Measurements from ENCODE around the gene CAPN15. TPM values are rescaled to one million over a fixed set of nuclear protein-coding genes. Genes with fewer than 3 reads are reported as not detected.
A peak's percentile ranks its signal among the peaks of the same experiment; 100 is the strongest.

Gene CAPN15
- total RNA-seq, 1 donor from 2014 or later: 9.9 TPM

DNA sequence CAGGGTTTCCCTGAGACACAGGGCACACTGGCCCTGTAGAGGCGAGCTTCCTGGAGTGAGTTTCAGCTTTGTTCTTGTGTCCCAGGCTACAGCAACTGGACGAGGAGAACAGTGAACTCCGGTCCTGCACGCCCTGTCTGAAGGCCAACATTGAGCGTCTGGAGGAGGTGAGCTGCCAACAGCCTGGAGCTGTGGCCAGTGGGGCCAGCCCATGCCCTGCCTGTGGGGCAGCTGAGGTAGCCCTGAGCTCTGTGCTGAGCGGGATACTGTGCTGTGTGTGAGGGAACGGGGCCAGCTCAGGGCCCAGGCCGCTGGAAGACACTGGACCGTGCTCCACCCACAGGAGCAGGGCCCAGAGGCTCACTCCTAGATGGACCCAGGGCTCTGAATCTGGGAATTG, 8.7 kb upstream of the CAPN15 start:
- H3K27me3 ChIP-seq (ENCODE audit: control insufficient read depth in 3 of 3, insufficient read depth in 3 of 3, low read length in 3 of 3): no peaks in the 10 kb centered on the region
- no peak overlapping the region for H3K27ac ChIP-seq (ENCODE audit: low read depth, low read length)
- H3K36me3 ChIP-seq (ENCODE audit: control insufficient read depth in 3 of 3, insufficient read depth in 3 of 3, low read length in 3 of 3): peaks cover 37 to 45% (median 42%) of the 10 kb centered on the region in 3 donors
- H3K4me1 ChIP-seq (ENCODE audit: control insufficient read depth in 3 of 3, insufficient read depth in 3 of 3, low read length in 3 of 3): peaks cover 5 to 9% (median 6%) of the 10 kb centered on the region in 3 donors
- no peaks in the 10 kb centered on the region for H3K9me3 ChIP-seq (ENCODE audit: control insufficient read depth in 3 of 3, low read length in 3 of 3)
- H3K4me3 ChIP-seq (ENCODE audit: low read length in 3 of 3): no peak overlapping the region
- peak overlapping the region in 1 of 3 donors; percentile 50 for H3K9ac ChIP-seq (ENCODE audit: low read depth in 1 of 3, low read length in 3 of 3)

DNA sequence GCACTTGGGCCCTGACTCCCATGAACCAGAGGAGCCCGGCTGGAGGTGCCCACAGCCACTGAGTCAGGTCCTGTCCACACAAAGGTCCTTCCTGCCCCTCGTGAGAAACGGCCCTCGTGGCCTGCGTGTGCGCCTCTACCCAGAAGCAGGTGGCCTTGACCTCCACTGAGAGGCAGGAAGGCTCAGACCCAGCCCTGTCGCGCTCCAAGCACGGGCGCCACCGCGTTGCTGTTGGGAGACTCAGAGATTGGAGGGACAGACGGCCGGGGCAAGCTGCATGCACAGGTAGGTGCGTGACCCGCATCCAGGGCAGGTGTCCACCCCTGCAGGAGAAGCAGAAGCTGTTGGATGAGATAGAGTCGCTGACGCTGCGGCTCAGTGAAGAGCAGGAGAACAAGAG, 8.1 kb upstream of the CAPN15 start:
- Histone ChIP-seq H3K9me3 (ENCODE audit: control insufficient read depth in 3 of 3, low read length in 3 of 3) (no peaks in the 10 kb centered on the region), H3K27ac (ENCODE audit: low read depth, low read length) (no peak overlapping the region), H3K4me3 (ENCODE audit: low read length in 3 of 3) (no peak overlapping the region), H3K27me3 (ENCODE audit: control insufficient read depth in 3 of 3, insufficient read depth in 3 of 3, low read length in 3 of 3) (no peaks in the 10 kb centered on the region), H3K36me3 (ENCODE audit: control insufficient read depth in 3 of 3, insufficient read depth in 3 of 3, low read length in 3 of 3) (peaks cover 37 to 44% (median 40%) of the 10 kb centered on the region in 3 donors), H3K4me1 (ENCODE audit: control insufficient read depth in 3 of 3, insufficient read depth in 3 of 3, low read length in 3 of 3) (peaks cover 7 to 14% (median 10%) of the 10 kb centered on the region in 3 donors), H3K9ac (ENCODE audit: low read depth in 1 of 3, low read length in 3 of 3) (no peak overlapping the region)

DNA sequence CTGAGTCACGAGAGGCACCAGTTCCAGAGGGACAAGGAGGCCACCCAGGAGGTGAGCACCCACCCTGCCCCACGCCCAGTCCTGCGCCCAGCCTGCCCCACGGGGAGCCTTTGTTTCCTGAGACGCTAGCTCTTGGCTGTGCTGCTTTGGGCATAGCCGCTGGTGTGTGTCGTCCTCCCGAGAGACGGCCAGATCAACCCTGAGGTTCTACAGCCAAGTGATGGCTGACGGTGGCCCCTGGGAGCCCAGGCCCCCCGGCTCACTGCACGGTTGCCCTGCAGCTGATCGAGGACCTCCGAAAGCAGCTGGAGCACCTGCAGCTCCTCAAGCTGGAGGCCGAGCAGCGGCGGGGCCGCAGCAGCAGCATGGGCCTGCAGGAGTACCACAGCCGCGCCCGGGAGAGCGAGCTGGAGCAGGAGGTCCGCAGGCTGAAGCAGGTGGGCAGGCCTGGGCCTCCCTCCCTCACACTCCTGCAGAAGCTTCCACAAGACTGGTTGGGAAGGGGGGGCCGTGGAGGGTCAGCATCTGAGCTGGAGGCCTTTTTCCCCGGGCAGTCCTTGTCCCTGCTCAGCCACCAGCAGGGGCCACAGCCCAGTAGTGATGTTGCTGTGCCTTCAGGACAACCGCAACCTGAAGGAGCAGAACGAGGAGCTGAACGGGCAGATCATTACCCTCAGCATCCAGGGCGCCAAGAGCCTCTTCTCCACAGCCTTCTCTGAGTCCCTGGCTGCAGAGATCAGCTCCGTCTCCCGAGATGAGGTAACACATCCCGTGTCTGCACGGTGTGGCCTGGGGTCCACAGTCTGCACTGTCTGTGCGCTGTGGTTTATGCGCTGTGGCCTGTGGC, 7.4 kb upstream of the CAPN15 start:
- H3K27ac ChIP-seq (ENCODE audit: low read depth, low read length): no peak overlapping the region
- H3K4me3 ChIP-seq (ENCODE audit: low read length in 3 of 3): no peak overlapping the region
- H3K36me3 ChIP-seq (ENCODE audit: control insufficient read depth in 3 of 3, insufficient read depth in 3 of 3, low read length in 3 of 3): peaks cover 37 to 40% (median 40%) of the 10 kb centered on the region in 3 donors
- peaks cover 8 to 19% (median 10%) of the 10 kb centered on the region in 3 donors for H3K4me1 ChIP-seq (ENCODE audit: control insufficient read depth in 3 of 3, insufficient read depth in 3 of 3, low read length in 3 of 3)
- no peak overlapping the region for H3K9ac ChIP-seq (ENCODE audit: low read depth in 1 of 3, low read length in 3 of 3)
- H3K9me3 ChIP-seq (ENCODE audit: control insufficient read depth in 3 of 3, low read length in 3 of 3): no peaks in the 10 kb centered on the region
- no peaks in the 10 kb centered on the region for H3K27me3 ChIP-seq (ENCODE audit: control insufficient read depth in 3 of 3, insufficient read depth in 3 of 3, low read length in 3 of 3)

DNA sequence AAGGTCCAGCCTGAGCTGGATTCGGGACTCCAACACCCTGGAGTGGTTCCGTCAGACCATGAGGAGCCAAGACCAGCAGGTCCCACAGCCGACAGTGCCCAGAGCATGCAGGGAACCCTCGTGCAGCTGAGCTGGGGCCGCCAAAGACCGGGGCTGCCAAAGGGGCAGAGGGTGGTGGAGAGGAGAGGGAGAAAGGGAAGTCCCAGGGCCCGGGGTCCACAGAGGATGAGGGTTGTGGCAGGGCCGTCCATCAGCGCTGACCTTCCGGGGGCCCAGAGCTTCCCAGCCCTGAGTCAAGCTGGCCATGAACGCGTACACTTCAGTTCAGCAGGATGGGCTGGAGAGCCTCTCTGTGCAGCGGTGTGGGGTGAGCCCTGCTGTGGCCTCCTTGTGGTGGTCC, 6.7 kb upstream of the CAPN15 start:
- no peak overlapping the region for H3K27ac ChIP-seq (ENCODE audit: low read depth, low read length)
- H3K4me3 ChIP-seq (ENCODE audit: low read length in 3 of 3): no peak overlapping the region
- H3K27me3 ChIP-seq (ENCODE audit: control insufficient read depth in 3 of 3, insufficient read depth in 3 of 3, low read length in 3 of 3): no peaks in the 10 kb centered on the region
- peaks cover 30 to 34% (median 32%) of the 10 kb centered on the region in 3 donors for H3K36me3 ChIP-seq (ENCODE audit: control insufficient read depth in 3 of 3, insufficient read depth in 3 of 3, low read length in 3 of 3)
- peaks cover 14 to 26% (median 18%) of the 10 kb centered on the region in 3 donors for H3K4me1 ChIP-seq (ENCODE audit: control insufficient read depth in 3 of 3, insufficient read depth in 3 of 3, low read length in 3 of 3)
- H3K9me3 ChIP-seq (ENCODE audit: control insufficient read depth in 3 of 3, low read length in 3 of 3): no peaks in the 10 kb centered on the region
- no peak overlapping the region for H3K9ac ChIP-seq (ENCODE audit: low read depth in 1 of 3, low read length in 3 of 3)

DNA sequence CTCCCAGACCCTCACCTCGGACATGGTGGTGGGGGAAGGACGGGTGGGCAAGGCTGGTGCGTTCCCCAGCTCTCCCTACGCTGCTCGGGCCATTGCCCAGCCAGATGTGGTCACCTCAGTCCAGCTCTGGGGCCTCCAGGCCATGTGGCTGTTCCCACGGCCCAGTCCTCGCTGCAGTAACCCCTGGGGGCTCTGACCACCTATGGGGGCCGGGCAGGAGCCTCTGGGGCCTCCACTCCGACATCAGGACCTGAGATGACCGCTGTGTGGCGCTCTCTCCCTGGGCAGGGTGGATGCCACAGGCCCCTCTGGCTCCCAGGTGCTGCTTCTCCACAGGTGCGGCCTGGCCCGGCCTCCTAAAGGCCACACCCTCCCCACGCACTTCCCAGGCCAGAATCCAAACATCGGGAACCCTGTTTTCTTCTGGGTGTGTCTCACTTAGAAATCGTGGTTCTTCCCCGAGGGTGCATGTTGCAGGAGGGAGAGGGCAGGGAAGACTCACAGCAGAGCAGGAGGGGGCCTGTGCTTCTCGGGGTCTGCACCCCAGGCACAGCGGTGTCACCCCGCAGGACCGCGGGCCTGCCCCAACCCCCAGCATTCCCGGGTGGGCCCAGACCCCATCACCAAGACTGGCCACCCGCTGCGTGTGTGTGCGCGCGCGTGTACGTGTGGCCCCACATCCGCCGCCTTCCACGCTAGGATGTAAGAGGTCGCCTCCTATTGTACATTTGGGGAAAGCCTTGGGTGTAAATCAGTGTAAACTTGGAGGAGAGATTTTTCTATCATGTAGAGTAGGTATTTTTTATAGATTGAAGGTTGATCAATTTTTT, 5.9 kb upstream of the CAPN15 start:
- H3K4me1 ChIP-seq (ENCODE audit: control insufficient read depth in 3 of 3, insufficient read depth in 3 of 3, low read length in 3 of 3): peaks cover 21 to 34% (median 25%) of the 10 kb centered on the region in 3 donors
- no peak overlapping the region for H3K9ac ChIP-seq (ENCODE audit: low read depth in 1 of 3, low read length in 3 of 3)
- no peak overlapping the region for H3K4me3 ChIP-seq (ENCODE audit: low read length in 3 of 3)
- H3K36me3 ChIP-seq (ENCODE audit: control insufficient read depth in 3 of 3, insufficient read depth in 3 of 3, low read length in 3 of 3): peaks cover 25 to 29% (median 27%) of the 10 kb centered on the region in 3 donors
- H3K9me3 ChIP-seq (ENCODE audit: control insufficient read depth in 3 of 3, low read length in 3 of 3): no peaks in the 10 kb centered on the region
- no peaks in the 10 kb centered on the region for H3K27me3 ChIP-seq (ENCODE audit: control insufficient read depth in 3 of 3, insufficient read depth in 3 of 3, low read length in 3 of 3)
- no peak overlapping the region for H3K27ac ChIP-seq (ENCODE audit: low read depth, low read length)

DNA sequence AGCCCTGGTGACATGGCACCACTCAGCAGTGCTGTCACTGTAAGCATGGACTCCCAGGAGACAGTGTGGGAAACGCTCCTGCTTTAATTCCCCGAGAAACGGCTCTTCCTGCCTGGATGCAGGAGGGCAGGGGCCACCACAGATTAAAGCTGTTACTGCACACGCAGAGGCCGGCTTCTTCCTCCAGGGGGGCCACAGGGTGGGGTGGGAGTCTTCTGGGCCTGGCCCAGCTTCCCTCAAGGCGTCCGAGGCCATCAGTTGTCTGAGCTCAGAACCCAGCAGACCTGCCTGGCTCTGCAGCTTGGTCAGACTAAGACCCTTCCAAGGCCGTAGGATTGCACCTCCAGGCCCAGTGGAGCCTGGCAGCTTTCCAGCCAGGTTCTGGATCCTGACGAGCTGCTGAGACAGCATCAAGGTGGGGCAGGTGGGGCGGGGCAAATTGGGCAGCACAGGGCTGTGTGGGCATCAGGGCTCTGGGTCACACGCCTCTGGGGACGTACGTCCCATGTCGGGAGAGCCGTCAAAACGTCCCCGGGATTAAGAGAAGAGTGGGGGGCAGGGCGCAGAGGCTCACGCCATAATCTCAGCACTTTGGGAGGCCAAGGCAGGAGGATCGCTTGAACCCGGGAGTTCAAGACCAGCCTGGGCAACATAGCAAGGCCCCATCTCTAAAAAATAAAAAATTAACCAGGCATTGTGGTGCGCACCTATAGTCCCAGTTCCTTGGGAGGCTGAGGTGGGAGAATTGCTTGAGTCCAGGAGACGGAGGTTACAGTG, 5.0 kb upstream of the CAPN15 start:
- H3K9ac ChIP-seq (ENCODE audit: low read depth in 1 of 3, low read length in 3 of 3): no peak overlapping the region
- H3K4me3 ChIP-seq (ENCODE audit: low read length in 3 of 3): no peak overlapping the region
- no peaks in the 10 kb centered on the region for H3K27me3 ChIP-seq (ENCODE audit: control insufficient read depth in 3 of 3, insufficient read depth in 3 of 3, low read length in 3 of 3)
- no peaks in the 10 kb centered on the region for H3K9me3 ChIP-seq (ENCODE audit: control insufficient read depth in 3 of 3, low read length in 3 of 3)
- peaks cover 23 to 39% (median 28%) of the 10 kb centered on the region in 3 donors for H3K4me1 ChIP-seq (ENCODE audit: control insufficient read depth in 3 of 3, insufficient read depth in 3 of 3, low read length in 3 of 3)
- H3K36me3 ChIP-seq (ENCODE audit: control insufficient read depth in 3 of 3, insufficient read depth in 3 of 3, low read length in 3 of 3): peaks cover 25 to 26% (median 25%) of the 10 kb centered on the region in 3 donors
- H3K27ac ChIP-seq (ENCODE audit: low read depth, low read length): no peak overlapping the region

DNA sequence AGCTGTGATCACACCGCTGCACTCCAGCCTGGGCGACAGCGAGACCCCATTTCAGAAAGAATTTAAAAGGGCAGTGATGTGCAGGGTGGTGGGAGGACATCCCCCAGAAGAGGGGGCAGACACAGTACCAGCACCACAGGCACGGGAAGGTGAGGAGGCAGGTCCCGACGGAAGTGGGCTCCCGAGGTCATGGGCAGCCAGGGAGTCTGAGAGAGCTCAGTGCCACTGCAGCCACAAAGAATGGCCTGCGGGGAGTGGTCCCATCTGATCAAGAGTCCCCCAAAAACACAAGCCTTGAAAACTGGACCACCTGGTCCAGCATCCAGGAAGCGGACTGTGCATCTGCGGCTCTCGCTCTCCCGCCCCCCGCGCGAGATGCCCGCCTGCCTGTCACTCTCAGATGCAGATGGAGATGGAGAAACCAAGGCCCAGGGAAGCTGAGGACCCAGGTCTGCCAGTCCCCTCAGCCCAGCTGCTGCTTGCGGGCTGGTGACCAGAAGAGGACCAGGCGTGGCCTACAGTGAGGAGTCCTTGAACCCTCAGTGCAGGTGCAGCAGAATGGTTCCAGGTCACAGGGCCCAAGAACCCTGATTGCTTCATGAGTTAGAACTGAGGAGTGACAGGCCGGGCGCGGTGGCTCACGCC, 4.3 kb upstream of the CAPN15 start:
- Histone ChIP-seq H3K9me3 (ENCODE audit: control insufficient read depth in 3 of 3, low read length in 3 of 3) (no peaks in the 10 kb centered on the region), H3K4me3 (ENCODE audit: low read length in 3 of 3) (no peak overlapping the region), H3K36me3 (ENCODE audit: control insufficient read depth in 3 of 3, insufficient read depth in 3 of 3, low read length in 3 of 3) (peaks cover 25 to 26% (median 25%) of the 10 kb centered on the region in 3 donors), H3K9ac (ENCODE audit: low read depth in 1 of 3, low read length in 3 of 3) (no peak overlapping the region), H3K4me1 (ENCODE audit: control insufficient read depth in 3 of 3, insufficient read depth in 3 of 3, low read length in 3 of 3) (peaks cover 23 to 40% (median 28%) of the 10 kb centered on the region in 3 donors), H3K27ac (ENCODE audit: low read depth, low read length) (no peak overlapping the region), H3K27me3 (ENCODE audit: control insufficient read depth in 3 of 3, insufficient read depth in 3 of 3, low read length in 3 of 3) (no peaks in the 10 kb centered on the region)

DNA sequence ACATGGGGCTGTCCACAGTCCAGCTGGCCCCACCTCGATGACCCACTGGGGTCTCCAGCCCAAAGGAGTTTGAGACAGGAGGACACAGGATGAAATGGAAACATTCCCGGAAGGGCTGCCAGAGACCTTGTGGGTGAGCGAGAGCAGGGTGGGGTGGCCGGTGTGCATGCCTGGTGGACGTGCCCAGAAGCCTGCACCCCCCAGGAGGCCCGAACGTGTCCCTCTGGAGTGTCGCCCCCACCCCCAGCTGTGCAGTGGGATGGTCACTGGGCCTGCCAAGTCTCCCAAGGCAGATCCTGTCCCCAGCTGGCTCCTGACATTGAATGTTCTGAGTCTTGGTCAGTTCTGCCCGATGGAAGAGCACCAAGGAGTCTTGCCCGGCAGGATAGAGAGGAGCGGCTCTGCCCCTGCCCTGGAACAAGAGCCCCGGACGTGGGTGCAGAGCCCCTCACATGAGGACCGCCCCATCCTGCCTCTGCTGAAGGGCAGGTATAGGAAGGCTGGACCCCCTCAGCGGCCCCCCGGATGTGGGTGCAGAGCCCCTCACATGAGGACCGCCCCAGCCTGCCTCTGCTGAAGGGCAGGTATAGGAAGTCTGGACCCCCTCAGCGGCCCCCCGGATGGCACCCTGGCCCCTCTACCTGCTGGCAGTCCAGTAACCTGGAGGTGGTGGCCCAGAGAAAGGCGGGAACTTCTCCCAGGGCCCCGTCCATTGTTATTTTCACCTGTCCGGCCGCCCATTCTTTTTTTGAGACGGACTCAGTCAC, 3.1 kb upstream of the CAPN15 start:
- Histone ChIP-seq H3K9me3 (ENCODE audit: control insufficient read depth in 3 of 3, low read length in 3 of 3) (no peaks in the 10 kb centered on the region), H3K27me3 (ENCODE audit: control insufficient read depth in 3 of 3, insufficient read depth in 3 of 3, low read length in 3 of 3) (no peaks in the 10 kb centered on the region), H3K9ac (ENCODE audit: low read depth in 1 of 3, low read length in 3 of 3) (peak overlapping the region in 1 of 3 donors; percentile 16), H3K4me1 (ENCODE audit: control insufficient read depth in 3 of 3, insufficient read depth in 3 of 3, low read length in 3 of 3) (peaks cover 31 to 44% (median 35%) of the 10 kb centered on the region in 3 donors), H3K4me3 (ENCODE audit: low read length in 3 of 3) (no peak overlapping the region), H3K36me3 (ENCODE audit: control insufficient read depth in 3 of 3, insufficient read depth in 3 of 3, low read length in 3 of 3) (peaks cover 18 to 19% (median 18%) of the 10 kb centered on the region in 3 donors), H3K27ac (ENCODE audit: low read depth, low read length) (no peak overlapping the region)

Measured in skeletal muscle tissue (tissue), 4 donors.